SK-N-SH treated with all-trans-retinoic acid at 6 μM for 48 hours (cell line): ENCODE measurements around the gene MOBP.

Experiments
- ATAC-seq: fragments of 200-7000 bp; cut with Tn5 transposase; 3 replicates; pipeline ENCODE4 v1.9.1; 2020; ENCODE audit warnings: mild to moderate bottlenecking, moderate library complexity
- ARNTL ChIP-seq: fragments of 450-650 bp; formaldehyde crosslinking; IDR thresholded peaks from 2 replicates; pipeline ENCODE4 v1.5.0; 2020; ENCODE audit warnings: low read depth, mild to moderate bottlenecking, moderate library complexity, borderline replicate concordance
- BACH2 ChIP-seq: fragments of 250-450 bp; sonication (Bioruptor Pico); IDR thresholded peaks from 2 replicates; pipeline ENCODE4 v1.9.0; 2021; ENCODE audit warnings: mild to moderate bottlenecking, borderline replicate concordance
- CREB5 ChIP-seq: fragments of 250-450 bp; sonication (Bioruptor Pico); IDR thresholded peaks from 2 replicates; pipeline ENCODE4 v1.5.1; 2020; ENCODE audit warnings: low read depth, mild to moderate bottlenecking, moderate library complexity
- CSDC2 ChIP-seq: fragments of 250-450 bp; sonication (Bioruptor Pico); IDR thresholded peaks from 2 replicates; pipeline ENCODE4 v1.5.0; 2020; ENCODE audit warnings: mild to moderate bottlenecking, moderate library complexity
- CSRNP3 ChIP-seq: fragments of 250-450 bp; sonication (Bioruptor Pico); IDR thresholded peaks from 2 replicates; pipeline ENCODE4 v1.5.1; 2021; ENCODE audit warnings: mild to moderate bottlenecking, moderate library complexity
- ESRRG ChIP-seq: fragments of 250-450 bp; sonication (Bioruptor Pico); IDR thresholded peaks from 2 replicates; pipeline ENCODE4 v1.6.1; 2021; ENCODE audit warnings: mild to moderate bottlenecking
- GLIS3 ChIP-seq: fragments of 250-450 bp; sonication (Bioruptor Pico); IDR thresholded peaks from 2 replicates; pipeline ENCODE4 v1.5.0; 2020; ENCODE audit warnings: mild to moderate bottlenecking, moderate library complexity
- OSR1 ChIP-seq: fragments of 250-450 bp; sonication (Bioruptor Pico); IDR thresholded peaks from 2 replicates; pipeline ENCODE4 v1.8.0; 2022; ENCODE audit warnings: moderate library complexity, mild to moderate bottlenecking, inconsistent platforms
- PATZ1 ChIP-seq: fragments of 250-450 bp; sonication (Bioruptor Pico); IDR thresholded peaks from 2 replicates; pipeline ENCODE4 v1.8.0; 2020; ENCODE audit warnings: mild to moderate bottlenecking, moderate library complexity, borderline replicate concordance
- POU6F1 ChIP-seq: fragments of 250-450 bp; sonication (Bioruptor Pico); IDR thresholded peaks from 2 replicates; pipeline ENCODE4 v1.8.0; 2021; ENCODE audit warnings: low read depth, mild to moderate bottlenecking, moderate library complexity, borderline replicate concordance
- PPARA ChIP-seq: fragments of 250-450 bp; sonication (Bioruptor Pico); IDR thresholded peaks from 2 replicates; pipeline ENCODE4 v1.5.0; 2020; ENCODE audit warnings: mild to moderate bottlenecking, borderline replicate concordance
- RARB ChIP-seq: fragments of 250-450 bp; sonication (Bioruptor Pico); IDR thresholded peaks from 2 replicates; pipeline ENCODE4 v1.8.0; 2021; ENCODE audit warnings: mild to moderate bottlenecking, moderate library complexity
- SNAI2 ChIP-seq: fragments of 250-450 bp; sonication (Bioruptor Pico); IDR thresholded peaks from 2 replicates; pipeline ENCODE4 v1.5.0; 2020; ENCODE audit warnings: mild to moderate bottlenecking, moderate library complexity
- TCF4 ChIP-seq: fragments of 250-450 bp; sonication (Bioruptor Pico); IDR thresholded peaks from 2 replicates; pipeline ENCODE4 v1.8.0; 2021; ENCODE audit warnings: mild to moderate bottlenecking, moderate library complexity, borderline replicate concordance
- TOX ChIP-seq: fragments of 250-450 bp; sonication (Bioruptor Pico); IDR thresholded peaks from 2 replicates; pipeline ENCODE4 v1.8.0; 2021; ENCODE audit warnings: mild to moderate bottlenecking, moderate library complexity, borderline replicate concordance
- TSHZ2 ChIP-seq: fragments of 250-450 bp; sonication (Bioruptor Pico); IDR thresholded peaks from 2 replicates; pipeline ENCODE4 v1.5.0; 2020; ENCODE audit warnings: mild to moderate bottlenecking, moderate library complexity
- ZC3H10 ChIP-seq: fragments of 250-450 bp; sonication (Bioruptor Pico); IDR thresholded peaks from 2 replicates; pipeline ENCODE4 v1.5.1; 2021; ENCODE audit warnings: mild to moderate bottlenecking, moderate library complexity
- ZFP3 ChIP-seq: fragments of 250-450 bp; sonication (Bioruptor Pico); IDR thresholded peaks from 2 replicates; pipeline ENCODE4 v1.5.0; 2020; ENCODE audit warnings: mild to moderate bottlenecking, moderate library complexity
- ZFP30 ChIP-seq: fragments of 450-650 bp; formaldehyde crosslinking; IDR thresholded peaks from 2 replicates; pipeline ENCODE4 v1.5.0; 2022; ENCODE audit warnings: mild to moderate bottlenecking, moderate library complexity
- ZNF565 ChIP-seq: fragments of 450-650 bp; formaldehyde crosslinking; conservative IDR thresholded peaks from 2 replicates; pipeline ENCODE4 v1.5.0; 2020; ENCODE audit warnings: low read depth, mild to moderate bottlenecking, moderate library complexity
- ZNF8 ChIP-seq: fragments of 450-650 bp; formaldehyde crosslinking; IDR thresholded peaks from 2 replicates; pipeline ENCODE4 v1.5.0; 2020; ENCODE audit warnings: mild to moderate bottlenecking, moderate library complexity

Gene MOBP

GRCh38 chr3:39447637-39448483 is 19.6 kb upstream of the MOBP start:
- ATAC-seq, result peak; percentile 100
- TF ChIP-seq GLIS3, result no peak
- TF ChIP-seq TCF4, result no peak
- no peak for TF ChIP-seq CSRNP3 (CRISPR knock-in tag)
- TF ChIP-seq ESRRG, result no peak
- no peak for TF ChIP-seq PATZ1 (CRISPR knock-in tag)
- TF ChIP-seq ZNF8 (CRISPR knock-in tag), result no peak
- no peak for TF ChIP-seq ZFP30 (CRISPR knock-in tag)
- no peak for TF ChIP-seq POU6F1 (CRISPR knock-in tag)
- TF ChIP-seq OSR1 (CRISPR knock-in tag), result no peak
- TF ChIP-seq CSDC2 (CRISPR knock-in tag), result no peak
- TF ChIP-seq CREB5 (CRISPR knock-in tag), result no peak
- TF ChIP-seq TOX, result no peak
- TF ChIP-seq BACH2 (CRISPR knock-in tag), result no peak
- TF ChIP-seq ARNTL (CRISPR knock-in tag), result no peak
- no peak for TF ChIP-seq ZFP3 (CRISPR knock-in tag)
- TF ChIP-seq ZC3H10 (CRISPR knock-in tag), result no peak
- no peak for TF ChIP-seq TSHZ2 (CRISPR knock-in tag)
- no peak for TF ChIP-seq RARB
- TF ChIP-seq ZNF565 (CRISPR knock-in tag), result no peak
- TF ChIP-seq PPARA (CRISPR knock-in tag), result no peak

- ATAC-seq, result no peak
- TF ChIP-seq TSHZ2 (CRISPR knock-in tag) (no peak), OSR1 (CRISPR knock-in tag) (no peak), GLIS3 (no peak), ZNF8 (CRISPR knock-in tag) (no peak), PATZ1 (CRISPR knock-in tag) (no peak), POU6F1 (CRISPR knock-in tag) (no peak), BACH2 (CRISPR knock-in tag) (no peak), SNAI2 (CRISPR knock-in tag) (no peak), ESRRG (no peak), ZNF565 (CRISPR knock-in tag) (no peak), PPARA (CRISPR knock-in tag) (no peak), ARNTL (CRISPR knock-in tag) (no peak)
Measured at GRCh38 chr3:39448506-39449233, 18.8 kb upstream of the MOBP start.
